Subcutaneous adipose tissue (tissue), 4 donors: ENCODE measurements around the gene YY1AP1. TPM values are rescaled to one million over a fixed set of nuclear protein-coding genes. Genes with fewer than 3 reads are reported as not detected.
"Not testable (repeated sequence)": the region's sequence is repeated elsewhere in the genome, so short reads cannot be mapped to it uniquely, and the experiment has no call there.

ENCODE experiments used
- CTCF ChIP-seq: fragments of 450-650 bp; IDR thresholded peaks from one replicate; pipeline ENCODE4 v1.5.1; 2016; ENCODE audit warnings: low read depth, mild to moderate bottlenecking, control low read depth, antibody characterized with exemption, moderate library complexity
- total RNA-seq, 4 donors: library from RNA; depleted of rRNA; stranded (reverse); fragments of >200 nt; gene quantifications; one replicate each; pipeline ENCODE4 v1.1.0, GENCODE V29; 2016

The YY1AP1 gene
- total RNA-seq, 4 donors from 2014 or later = 69.3 to 109 (median 81.3) TPM

- TF ChIP-seq CTCF = no peak
These were observed 7.0 kb upstream of the YY1AP1 start for GRCh38 chr1:155695608-155696007.

- no peak for TF ChIP-seq CTCF
These were observed 6.5 kb upstream of the YY1AP1 start for GRCh38 chr1:155695072-155695471.

- no peak for TF ChIP-seq CTCF
These were observed 5.6 kb upstream of the YY1AP1 start for GRCh38 chr1:155694167-155694566.

GRCh38 chr1:155691992-155692528 lies 3.5 kb upstream of the YY1AP1 start:
- TF ChIP-seq CTCF = no peak

- TF ChIP-seq CTCF = not testable (repeated sequence)
These were observed 570 bp upstream of the YY1AP1 start, which contains the start of gene DAP3 for GRCh38 chr1:155689081-155689607. Gene DAP3 (plus strand): TSS chr1:155689091. CDS start chr1:155709780, 20,689 bp downstream.

- TF ChIP-seq CTCF = no peak
These were observed 6.8 kb downstream of the YY1AP1 start for GRCh38 chr1:155681776-155682175.

GRCh38 chr1:155680531-155680930 lies 8.0 kb downstream of the YY1AP1 start:
- no peak for TF ChIP-seq CTCF
